Retinal pigment epithelial cell (primary cell): ENCODE data around the gene TBC1D14.

Source experiments
- DNase-seq: peaks from one replicate; pipeline ENCODE4 v3.0.0-alpha.2; 2010; ENCODE audit warnings: low read depth
- H3K4me3 ChIP-seq: 2 replicates; pipeline ENCODE4 v1.5.1; 2011; ENCODE audit warnings: mild to moderate bottlenecking, low read length, control low read depth, moderate library complexity
- TF ChIP-seq, protein P1 (sequence below): conservative IDR thresholded peaks from 2 replicates; pipeline ENCODE4 v1.5.1; 2011; ENCODE audit warnings: low read depth, low read length, control low read depth, inconsistent platforms

The TBC1D14 gene

GRCh38 chr4:6916069-6916586, 6.5 kb downstream of the TBC1D14 start:
- TF ChIP-seq, protein P1, sequence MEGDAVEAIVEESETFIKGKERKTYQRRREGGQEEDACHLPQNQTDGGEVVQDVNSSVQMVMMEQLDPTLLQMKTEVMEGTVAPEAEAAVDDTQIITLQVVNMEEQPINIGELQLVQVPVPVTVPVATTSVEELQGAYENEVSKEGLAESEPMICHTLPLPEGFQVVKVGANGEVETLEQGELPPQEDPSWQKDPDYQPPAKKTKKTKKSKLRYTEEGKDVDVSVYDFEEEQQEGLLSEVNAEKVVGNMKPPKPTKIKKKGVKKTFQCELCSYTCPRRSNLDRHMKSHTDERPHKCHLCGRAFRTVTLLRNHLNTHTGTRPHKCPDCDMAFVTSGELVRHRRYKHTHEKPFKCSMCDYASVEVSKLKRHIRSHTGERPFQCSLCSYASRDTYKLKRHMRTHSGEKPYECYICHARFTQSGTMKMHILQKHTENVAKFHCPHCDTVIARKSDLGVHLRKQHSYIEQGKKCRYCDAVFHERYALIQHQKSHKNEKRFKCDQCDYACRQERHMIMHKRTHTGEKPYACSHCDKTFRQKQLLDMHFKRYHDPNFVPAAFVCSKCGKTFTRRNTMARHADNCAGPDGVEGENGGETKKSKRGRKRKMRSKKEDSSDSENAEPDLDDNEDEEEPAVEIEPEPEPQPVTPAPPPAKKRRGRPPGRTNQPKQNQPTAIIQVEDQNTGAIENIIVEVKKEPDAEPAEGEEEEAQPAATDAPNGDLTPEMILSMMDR = no peak
- no peak for DNase-seq
- no peak overlapping the region for H3K4me3 ChIP-seq

DNA sequence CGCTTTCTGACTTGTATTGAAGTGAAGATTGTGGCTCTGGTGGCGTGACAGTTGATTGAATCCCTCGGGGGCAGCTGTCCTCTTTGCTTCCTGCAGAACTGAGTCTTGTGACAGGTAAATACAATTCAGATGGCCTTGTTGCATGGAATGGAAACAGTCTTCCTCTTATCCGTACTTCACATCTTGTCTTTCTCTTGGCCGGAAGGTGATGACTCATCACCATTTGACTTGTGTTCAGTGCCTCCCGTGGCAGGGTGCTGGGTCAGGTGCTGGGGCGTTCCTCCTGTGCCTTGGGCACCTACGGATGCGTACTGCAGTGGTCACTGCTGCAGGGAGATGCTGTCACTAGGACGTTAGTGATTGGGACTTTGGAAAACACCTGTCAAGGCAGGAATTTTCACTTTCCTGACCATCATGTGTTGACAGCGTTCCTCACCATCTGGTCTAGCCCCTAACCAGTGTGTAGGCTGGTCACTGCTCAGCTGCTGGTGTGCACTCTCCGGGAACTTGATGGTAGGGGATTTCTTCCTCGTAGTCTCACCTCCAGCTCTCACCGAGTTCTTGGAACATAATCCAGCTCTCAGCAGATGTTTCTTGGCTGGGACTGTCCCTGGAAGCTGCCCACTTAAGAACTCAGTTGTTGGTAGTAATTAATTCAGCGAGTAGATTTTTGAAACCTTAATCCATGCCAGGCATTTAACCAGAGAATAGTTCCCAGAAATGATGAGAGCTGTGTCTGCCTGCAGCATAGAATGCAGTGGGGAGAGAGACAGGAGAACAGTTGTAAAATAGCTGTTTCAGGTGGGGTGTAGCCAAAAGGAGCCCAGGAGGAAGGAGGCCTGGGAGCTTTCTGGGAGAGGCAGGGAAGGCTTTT, 7.2 kb downstream of the TBC1D14 start:
- H3K4me3 ChIP-seq = peak overlapping the region; percentile 2
- TF ChIP-seq, protein P1 = no peak
- no peak for DNase-seq

DNA sequence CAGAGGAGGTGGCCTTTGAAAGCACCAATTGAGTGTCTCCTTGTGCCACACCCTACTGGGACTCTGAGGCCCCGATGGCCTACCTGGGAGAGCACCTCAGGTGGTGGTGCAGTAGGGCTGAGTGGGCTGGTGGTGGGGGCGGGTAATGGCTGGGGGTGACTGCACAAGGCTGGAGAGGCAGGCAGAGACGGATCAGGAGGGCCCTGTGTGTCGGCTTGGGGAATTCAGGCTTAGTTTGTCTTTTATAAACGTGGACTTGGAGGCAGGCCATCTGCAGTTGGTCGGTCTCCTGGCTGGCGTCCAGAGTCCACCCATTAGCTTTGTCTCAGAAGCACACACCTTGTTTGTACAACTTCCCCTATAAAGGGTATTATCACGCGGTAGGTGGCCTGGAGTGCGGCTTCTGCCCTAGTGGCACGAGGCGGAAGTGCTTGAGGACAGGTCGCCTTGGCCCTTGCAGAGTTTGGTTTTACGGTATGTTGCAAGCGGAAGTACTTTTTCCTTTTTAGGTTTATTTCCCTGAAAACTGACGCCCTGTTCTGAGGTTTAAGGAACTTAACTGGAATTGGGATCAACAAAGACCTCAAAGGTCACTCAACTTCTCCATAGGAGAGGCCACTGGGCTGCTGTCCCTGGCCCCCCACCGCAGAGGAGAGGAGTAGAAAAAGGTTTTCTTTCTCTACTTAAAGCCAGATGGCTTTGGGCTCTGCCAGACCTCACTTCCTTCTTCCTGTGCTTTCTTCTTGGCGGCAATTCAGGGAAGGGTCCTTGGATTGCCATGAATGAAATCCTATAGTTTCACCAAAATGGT, 8.0 kb downstream of the TBC1D14 start:
- DNase-seq = peak; percentile 66
- H3K4me3 ChIP-seq = no peak overlapping the region
- TF ChIP-seq, protein P1 = peak; percentile 70

DNA sequence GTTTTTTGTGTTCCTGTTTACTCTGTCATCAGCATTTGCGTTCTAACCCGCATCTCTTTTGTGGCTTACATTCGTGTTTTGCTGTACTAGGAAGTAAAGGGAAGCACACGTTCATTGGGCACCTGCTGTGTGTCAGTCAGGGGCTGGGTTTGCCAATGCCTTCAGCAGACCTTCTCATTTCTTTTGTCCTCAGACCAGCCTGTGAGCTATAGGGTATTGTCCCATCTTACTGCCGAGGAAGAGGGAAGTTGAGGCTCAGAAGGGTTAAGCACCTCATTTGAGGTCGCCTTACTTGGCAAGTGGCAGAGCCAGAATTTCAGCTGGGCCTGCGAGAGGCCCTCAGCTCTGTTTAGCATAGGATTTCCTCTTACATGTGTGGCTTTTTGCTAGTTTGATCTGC, 8.7 kb downstream of the TBC1D14 start:
- H3K4me3 ChIP-seq = no peak overlapping the region
- no peak for DNase-seq
- TF ChIP-seq, protein P1 = no peak

DNA sequence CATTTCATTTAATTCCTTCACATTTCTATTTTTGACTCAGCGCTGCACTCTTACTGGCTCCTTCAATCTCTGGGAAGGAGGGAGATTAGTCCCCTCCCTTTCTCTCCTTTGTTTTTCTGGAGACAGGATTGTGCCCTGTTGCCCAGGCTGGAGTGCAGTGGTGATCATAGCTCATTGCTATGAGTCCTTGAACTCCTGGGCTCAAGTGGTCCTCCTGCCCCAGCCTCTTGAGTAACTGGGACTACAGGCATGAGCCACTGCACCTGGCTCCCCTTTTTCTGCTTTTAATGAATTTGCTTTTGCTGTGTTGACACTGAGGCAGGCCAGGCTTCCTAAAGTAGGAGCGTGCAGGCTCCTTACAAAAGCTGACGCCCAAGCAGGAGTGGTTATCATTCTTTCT, 10.5 kb downstream of the TBC1D14 start:
- TF ChIP-seq, protein P1 = no peak
- H3K4me3 ChIP-seq = no peak overlapping the region

GRCh38 chr4:6923507-6923906, 13.9 kb downstream of the TBC1D14 start:
- DNase-seq = no peak
- TF ChIP-seq, protein P1 = no peak
- no peak overlapping the region for H3K4me3 ChIP-seq

More for the DNA sequence above, 10.5 kb downstream of the TBC1D14 start:
- DNase-seq = no peak
